Stimulated activated CD4-positive, alpha-beta T cell treated with anti-CD3 and anti-CD28 coated beads, Interleukin-12 subunit alpha, Interleukin-12 subunit beta, amount 100 ng/mL, for 48 hours (primary cell): ENCODE results near the gene ARHGAP33.

Experiments used
- DNase-seq, 3 donors: peaks; one replicate each; pipeline ENCODE4 v3.0.0-alpha.2; 2020; ENCODE audit warnings: low read depth in 2 of 3, low spot score in 1 of 3

ARHGAP33 gene

DNA sequence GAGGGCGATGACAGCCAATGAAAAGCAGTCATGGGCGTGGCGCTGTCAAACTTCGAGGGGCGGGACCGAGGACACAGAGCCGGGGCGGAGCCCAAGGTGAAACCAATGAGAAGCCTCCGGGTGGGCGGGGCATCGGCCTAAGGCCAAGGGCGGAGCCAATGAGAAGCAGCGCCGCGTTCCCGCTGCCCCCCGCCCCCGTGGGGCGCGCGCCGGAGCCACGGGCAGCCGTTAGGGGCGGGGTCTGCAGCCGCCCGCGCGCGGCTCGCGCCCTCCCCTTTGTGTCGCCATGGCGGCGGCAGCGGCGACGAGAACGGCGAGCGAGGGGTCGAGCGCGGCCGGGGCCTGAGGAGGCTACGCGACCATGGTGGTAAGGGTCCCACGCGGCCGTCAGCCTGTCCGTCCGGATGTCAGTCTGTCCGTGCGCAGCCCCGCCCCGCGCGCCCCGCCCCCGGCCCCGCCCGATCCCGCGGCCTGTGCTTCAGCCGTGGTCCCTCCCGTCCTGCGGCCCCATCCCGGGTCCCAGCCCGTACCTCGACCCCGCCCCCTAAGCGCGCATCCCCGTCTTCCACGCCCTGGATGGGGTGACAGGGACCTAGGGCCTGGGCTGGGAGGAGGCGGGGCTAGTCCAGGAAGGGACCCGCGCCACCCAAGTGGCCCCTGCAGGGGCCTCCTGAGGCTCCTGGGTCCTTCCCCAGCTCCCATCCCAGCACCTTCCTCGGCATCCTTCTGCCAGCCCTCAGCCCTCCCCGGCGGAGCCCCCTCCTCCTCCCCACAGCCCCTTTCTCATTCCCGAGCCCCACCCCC, at the start of gene ARHGAP33:
Gene ARHGAP33 (plus strand): TSS at position 267 of the 804 bp plus-strand sequence. CDS start 95 bp downstream, at position 362.
- peak; percentile 98 to 100 (median 99) for DNase-seq

GRCh38 chr19:35727053-35727955, 48.1 kb upstream of the ARHGAP33 start:
- no peak for DNase-seq

GRCh38 chr19:35727956-35728706, 47.2 kb upstream of the ARHGAP33 start:
- no peak for DNase-seq

- no peak for DNase-seq
These were observed 46.3 kb upstream of the ARHGAP33 start for GRCh38 chr19:35729021-35729420.

DNA sequence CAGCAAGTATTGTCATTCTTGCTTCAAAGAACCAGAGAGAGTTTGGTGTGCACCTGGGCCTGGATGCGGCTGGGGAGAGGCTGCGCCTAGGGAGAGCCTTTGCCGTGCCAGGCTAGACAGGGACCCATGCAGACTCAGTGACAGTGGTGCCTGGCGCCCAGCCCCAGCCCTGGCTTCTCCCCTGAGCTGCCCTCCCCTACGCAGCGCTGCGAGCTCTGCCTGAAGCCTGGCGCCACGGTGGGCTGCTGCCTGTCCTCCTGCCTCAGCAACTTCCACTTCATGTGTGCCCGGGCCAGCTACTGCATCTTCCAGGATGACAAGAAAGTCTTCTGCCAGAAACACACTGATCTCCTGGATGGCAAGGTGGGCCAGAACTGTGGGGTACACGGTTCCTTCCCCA, 45.6 kb upstream of the ARHGAP33 start:
- DNase-seq, result no peak

DNA sequence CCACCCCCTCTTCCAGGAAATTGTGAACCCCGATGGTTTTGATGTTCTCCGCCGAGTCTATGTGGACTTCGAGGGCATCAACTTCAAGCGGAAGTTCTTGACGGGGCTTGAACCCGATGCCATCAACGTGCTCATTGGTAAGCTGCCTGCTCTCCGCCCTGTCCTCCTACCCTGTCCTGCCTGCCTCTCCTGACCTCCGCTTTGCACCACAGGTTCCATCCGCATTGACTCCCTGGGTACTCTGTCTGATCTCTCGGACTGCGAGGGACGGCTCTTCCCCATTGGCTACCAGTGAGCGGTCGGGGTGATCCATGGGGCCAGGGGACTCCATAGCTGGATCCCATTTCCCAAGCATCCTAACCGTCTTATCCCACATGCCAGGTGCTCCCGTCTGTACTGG, 45.0 kb upstream of the ARHGAP33 start:
- DNase-seq, result no peak

DNA sequence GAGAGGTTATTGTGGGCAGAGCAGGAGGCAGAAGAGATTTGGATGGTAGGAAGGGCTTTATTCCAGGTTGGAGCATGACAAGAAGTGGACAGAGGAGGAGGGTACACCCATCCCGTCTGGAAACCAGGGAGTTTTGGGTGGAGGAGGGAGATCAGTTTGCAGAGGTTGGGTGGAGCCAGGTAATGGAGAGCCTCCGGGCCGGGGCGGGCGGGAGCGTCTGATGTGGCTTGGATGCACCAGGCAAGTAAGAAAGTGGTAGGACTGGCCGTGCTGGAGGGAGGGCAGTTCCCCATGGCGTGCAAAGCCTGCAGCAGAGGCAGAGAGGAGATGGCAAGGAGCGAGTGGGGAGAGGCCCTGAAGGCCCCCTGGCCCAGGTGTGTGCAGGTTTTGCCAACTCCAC, 44.0 kb upstream of the ARHGAP33 start:
- DNase-seq, result no peak

DNA sequence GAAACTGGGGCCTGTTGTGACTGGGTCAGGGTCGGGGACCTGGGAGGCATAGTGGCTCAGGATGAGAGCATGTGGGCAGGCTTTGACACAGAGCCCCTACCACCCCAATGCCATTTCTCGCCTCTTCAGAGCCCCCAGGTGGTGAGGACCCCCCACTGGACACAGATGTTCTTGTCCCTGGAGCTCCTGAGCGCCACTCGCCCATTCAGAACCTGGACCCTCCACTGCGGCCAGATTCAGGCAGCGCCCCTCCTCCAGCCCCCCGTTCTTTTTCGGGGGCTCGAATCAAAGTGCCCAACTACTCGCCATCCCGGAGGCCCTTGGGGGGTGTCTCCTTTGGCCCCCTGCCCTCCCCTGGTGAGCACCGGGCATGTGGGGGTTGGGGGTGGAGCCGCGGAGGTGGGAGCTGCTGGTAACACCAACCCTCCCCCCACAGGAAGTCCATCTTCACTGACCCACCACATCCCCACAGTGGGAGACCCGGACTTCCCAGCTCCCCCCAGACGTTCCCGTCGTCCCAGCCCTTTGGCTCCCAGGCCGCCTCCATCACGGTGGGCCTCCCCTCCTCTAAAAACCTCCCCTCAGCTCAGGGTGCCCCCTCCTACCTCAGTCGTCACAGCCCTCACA, 43.5 kb upstream of the ARHGAP33 start:
- DNase-seq, result no peak

DNA sequence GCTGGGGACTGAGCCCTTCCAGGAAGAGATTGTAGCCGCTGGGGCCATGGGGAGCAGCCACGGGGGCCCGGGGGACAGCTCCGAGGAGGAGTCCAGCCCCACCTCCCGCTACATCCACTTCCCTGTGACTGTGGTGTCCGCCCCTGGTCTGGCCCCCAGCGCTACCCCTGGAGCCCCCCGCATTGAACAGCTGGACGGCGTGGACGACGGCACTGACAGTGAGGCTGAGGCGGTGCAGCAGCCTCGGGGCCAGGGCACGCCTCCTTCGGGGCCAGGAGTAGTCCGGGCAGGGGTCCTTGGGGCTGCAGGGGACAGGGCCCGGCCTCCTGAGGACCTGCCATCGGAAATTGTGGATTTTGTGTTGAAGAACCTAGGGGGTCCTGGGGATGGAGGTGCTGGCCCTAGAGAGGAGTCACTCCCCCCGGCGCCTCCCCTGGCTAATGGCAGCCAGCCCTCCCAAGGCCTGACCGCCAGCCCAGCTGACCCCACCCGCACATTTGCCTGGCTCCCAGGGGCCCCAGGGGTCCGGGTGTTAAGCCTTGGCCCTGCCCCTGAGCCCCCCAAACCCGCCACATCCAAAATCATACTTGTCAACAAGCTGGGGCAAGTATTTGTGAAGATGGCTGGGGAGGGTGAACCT, 42.7 kb upstream of the ARHGAP33 start:
- DNase-seq, result no peak

GRCh38 chr19:35733180-35734125, 41.9 kb upstream of the ARHGAP33 start:
- DNase-seq, result no peak

- no peak for DNase-seq
These were observed 41.1 kb upstream of the ARHGAP33 start for GRCh38 chr19:35734273-35734672.

- DNase-seq, result no peak
These were observed 40.5 kb upstream of the ARHGAP33 start for GRCh38 chr19:35734889-35735288.

DNA sequence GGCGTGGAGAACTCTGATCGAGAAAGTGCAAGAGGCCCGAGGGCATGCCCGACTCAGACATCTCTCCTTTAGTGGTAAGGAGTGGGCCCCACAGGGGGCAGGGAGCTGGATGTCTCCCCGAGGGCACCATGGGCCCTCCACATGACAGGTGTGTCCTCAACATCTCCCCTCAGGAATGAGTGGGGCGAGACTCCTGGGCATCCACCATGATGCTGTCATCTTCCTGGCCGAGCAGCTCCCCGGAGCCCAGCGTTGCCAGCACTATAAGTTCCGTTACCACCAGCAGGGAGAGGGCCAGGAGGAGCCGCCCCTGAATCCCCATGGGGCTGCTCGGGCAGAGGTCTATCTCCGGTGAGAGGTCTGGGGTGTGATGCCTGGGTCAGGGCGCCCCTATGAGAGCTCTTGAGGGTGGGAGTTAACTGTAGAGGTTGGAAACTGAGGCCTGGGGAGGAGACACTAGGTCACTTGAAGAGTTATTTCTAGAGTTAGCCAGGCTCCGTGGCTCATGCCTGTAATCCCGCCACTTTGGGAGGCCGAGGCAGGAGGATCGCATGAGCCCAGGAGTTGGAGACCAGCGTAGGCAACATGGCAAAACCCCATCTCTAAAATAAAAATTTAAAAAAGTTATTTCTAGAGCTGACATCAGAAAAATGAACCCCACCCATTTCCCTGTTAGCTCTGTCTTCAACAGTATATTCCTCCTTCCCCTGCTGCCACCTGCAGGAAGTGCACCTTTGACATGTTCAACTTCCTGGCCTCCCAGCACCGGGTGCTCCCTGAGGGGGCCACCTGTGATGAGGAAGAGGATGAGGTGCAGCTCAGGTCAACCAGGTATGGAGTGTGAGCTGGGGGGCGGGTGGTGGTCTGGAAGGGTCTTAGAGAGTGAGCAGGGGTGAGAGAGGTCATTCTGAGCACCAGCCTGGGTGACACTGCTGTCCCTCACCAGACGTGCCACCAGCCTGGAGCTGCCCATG, 38.2 kb upstream of the ARHGAP33 start:
- DNase-seq, result no peak

- DNase-seq, result no peak
These were observed 37.1 kb upstream of the ARHGAP33 start for GRCh38 chr19:35738021-35738886.

GRCh38 chr19:35738887-35739229, 36.5 kb upstream of the ARHGAP33 start:
- DNase-seq, result no peak

DNA sequence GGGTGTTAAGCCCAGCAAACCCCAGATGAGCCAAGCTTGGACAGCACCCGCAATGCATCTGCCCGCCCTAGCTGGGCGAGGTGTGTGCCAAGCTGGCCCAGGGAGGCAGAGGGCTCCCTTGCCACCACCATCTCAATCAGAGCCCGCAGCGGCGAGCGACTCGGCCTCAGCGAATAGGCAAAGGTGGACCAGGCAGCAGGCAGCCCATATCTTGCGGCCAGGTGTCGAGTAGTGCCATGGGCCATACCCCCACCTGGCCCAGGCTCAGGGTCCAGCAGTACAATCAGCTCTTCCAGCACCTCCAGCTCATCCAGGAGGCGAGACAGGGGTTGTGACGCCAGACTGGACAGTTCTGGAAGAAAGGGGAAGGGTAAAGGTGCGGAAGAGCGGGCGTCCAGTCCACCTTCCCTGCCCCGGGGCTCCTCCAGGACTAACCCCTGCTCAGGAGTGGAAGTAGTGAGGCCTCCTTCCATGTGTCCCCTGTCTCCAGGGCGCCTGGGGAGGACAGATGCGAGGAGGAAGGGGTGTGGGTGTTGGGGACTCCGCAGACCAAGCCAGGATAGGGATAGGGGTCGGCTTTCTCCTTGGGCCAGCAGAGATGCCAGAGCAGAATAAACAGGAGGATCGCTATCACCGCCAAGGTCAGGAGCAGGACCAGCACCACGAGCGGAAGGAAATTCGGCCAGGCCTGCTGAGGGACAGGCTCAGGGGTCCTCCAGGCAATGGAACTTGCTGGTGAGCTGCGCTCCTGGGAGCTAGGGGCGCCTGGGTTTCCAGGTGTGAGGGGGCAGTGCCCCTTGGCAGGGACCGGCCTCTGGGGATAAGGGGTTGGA, 35.9 kb upstream of the ARHGAP33 start:
- no peak for DNase-seq

DNA sequence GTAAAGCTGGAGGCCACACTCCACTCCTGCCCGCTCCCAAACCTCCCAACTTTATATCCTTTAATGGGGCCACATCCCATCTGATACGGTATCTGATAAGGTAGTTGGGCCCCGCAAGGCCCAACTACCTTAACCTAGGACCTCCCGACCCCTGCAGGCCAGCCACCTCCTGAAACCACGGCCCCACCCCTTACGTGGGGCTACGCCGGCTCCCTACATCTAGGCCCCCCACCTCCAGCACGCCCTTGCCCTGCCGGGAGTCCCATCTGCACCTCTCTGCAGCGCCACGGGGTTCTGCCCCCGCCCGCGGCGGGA, 35.3 kb upstream of the ARHGAP33 start:
- no peak for DNase-seq
